UCSD-AML1 (cell line): ENCODE data around the gene GMPR.

ENCODE experiments used
- DNase-seq: peaks from one replicate; lab custom pipeline; 2025; ENCODE audit not compliant: unreplicated experiment; lab: John Stamatoyannopoulos, UW

The GMPR gene

GRCh38 chr6:16270178-16270794 is 31.9 kb downstream of the GMPR start:
- no peak for DNase-seq

- DNase-seq = no peak
These were observed 33.0 kb downstream of the GMPR start for GRCh38 chr6:16271428-16271827.

GRCh38 chr6:16272201-16272600 is 33.8 kb downstream of the GMPR start:
- no peak for DNase-seq

- no peak for DNase-seq
These were observed 34.9 kb downstream of the GMPR start for GRCh38 chr6:16273256-16273655.

- DNase-seq = no peak
These were observed 36.1 kb downstream of the GMPR start for GRCh38 chr6:16274483-16274882.

GRCh38 chr6:16274885-16275589 is 36.6 kb downstream of the GMPR start:
- DNase-seq = no peak

GRCh38 chr6:16277101-16277981 is 39.0 kb downstream of the GMPR start:
- DNase-seq = peak; percentile 76

- no peak for DNase-seq
These were observed 39.8 kb downstream of the GMPR start for GRCh38 chr6:16278048-16278724.

- no peak for DNase-seq
These were observed 40.4 kb downstream of the GMPR start for GRCh38 chr6:16278750-16279149.

- DNase-seq = no peak
These were observed 40.9 kb downstream of the GMPR start for GRCh38 chr6:16279243-16279642.

- DNase-seq = no peak
These were observed 44.0 kb downstream of the GMPR start for GRCh38 chr6:16282370-16282769.

- DNase-seq = no peak
These were observed 46.1 kb downstream of the GMPR start for GRCh38 chr6:16284472-16284871.

GRCh38 chr6:16285467-16286150 is 47.2 kb downstream of the GMPR start:
- DNase-seq = no peak

GRCh38 chr6:16286151-16286522 is 47.8 kb downstream of the GMPR start:
- no peak for DNase-seq

- DNase-seq = no peak
These were observed 49.8 kb downstream of the GMPR start for GRCh38 chr6:16288163-16288562.

- DNase-seq = no peak
These were observed 53.4 kb downstream of the GMPR start for GRCh38 chr6:16291739-16292138.

- no peak for DNase-seq
These were observed 54.0 kb downstream of the GMPR start for GRCh38 chr6:16292432-16292831.

- DNase-seq = no peak
These were observed 54.6 kb downstream of the GMPR start for GRCh38 chr6:16292942-16293341.

- DNase-seq = no peak
These were observed 56.0 kb downstream of the GMPR start for GRCh38 chr6:16294371-16294770.

GRCh38 chr6:16295060-16295459 is 56.7 kb downstream of the GMPR start:
- no peak for DNase-seq

- no peak for DNase-seq
These were observed 57.1 kb downstream of the GMPR start for GRCh38 chr6:16295471-16295870.
